Keratinocyte (primary cell): ENCODE measurements around the gene RPRD1B. TPM values are rescaled to one million over a fixed set of nuclear protein-coding genes. Genes with fewer than 3 reads are reported as not detected.

Experiments
- DNase-seq: peaks from one replicate; pipeline ENCODE4 v3.0.0-alpha.2; 2011; ENCODE audit warnings: low read depth, missing footprints, low spot score
- FAIRE-seq: peaks from 2 replicates; lab custom pipeline; 2011; peaks lifted over from hg19 to GRCh38; lab: Jason Lieb, UNC
- H2AFZ ChIP-seq: 2 replicates; pipeline ENCODE4 v1.6.0; 2012; ENCODE audit warnings: low read length, control low read depth, inconsistent platforms; ENCODE audit not compliant: control insufficient read depth
- H3K27ac ChIP-seq: 2 replicates; pipeline ENCODE4 v1.5.1; 2011; ENCODE audit warnings: low read length; ENCODE audit not compliant: control insufficient read depth, insufficient read depth
- H3K27me3 ChIP-seq: 3 replicates; pipeline ENCODE4 v1.6.0; 2011; ENCODE audit warnings: low read length; ENCODE audit not compliant: control insufficient read depth, insufficient read depth; ENCODE audit errors: extremely low read depth
- H3K36me3 ChIP-seq, 2 experiments: 2 replicates in 1 of 2; 3 replicates in 1 of 2; pipeline ENCODE4 v1.5.1; 2011; ENCODE audit warnings: low read length in 2 of 2, mild to moderate bottlenecking in 1 of 2; ENCODE audit not compliant: control insufficient read depth in 2 of 2, insufficient read depth in 2 of 2; ENCODE audit errors: extremely low read depth in 1 of 2
- H3K4me1 ChIP-seq: 3 replicates; pipeline ENCODE4 v1.5.1; 2011; ENCODE audit warnings: low read length; ENCODE audit not compliant: control insufficient read depth, insufficient read depth; ENCODE audit errors: extremely low read depth
- H3K4me2 ChIP-seq: 3 replicates; pipeline ENCODE4 v1.6.0; 2011; ENCODE audit warnings: low read depth, low read length; ENCODE audit not compliant: control insufficient read depth, insufficient read depth; ENCODE audit errors: extremely low read depth
- H3K4me3 ChIP-seq, 3 experiments: fragments of 200-600 bp in 1 of 3; sonication (generic) in 1 of 3; 2 replicates in 2 of 3; 3 replicates in 1 of 3; pipeline ENCODE4 v1.5.1; 2011 to 2016; ENCODE audit warnings: low read length in 3 of 3, mild to moderate bottlenecking in 3 of 3, control low read depth in 2 of 3, inconsistent platforms in 1 of 3, low read depth in 1 of 3, mixed read lengths in 1 of 3, mixed run types in 1 of 3, moderate library complexity in 1 of 3; ENCODE audit not compliant: control insufficient read depth in 2 of 3, insufficient read depth in 2 of 3; ENCODE audit errors: extremely low read depth in 1 of 3
- H3K79me2 ChIP-seq: 2 replicates; pipeline ENCODE4 v1.6.0; 2012; ENCODE audit warnings: low read length; ENCODE audit not compliant: control insufficient read depth, insufficient read depth
- H3K9ac ChIP-seq: 3 replicates; pipeline ENCODE4 v1.6.0; 2011; ENCODE audit warnings: low read length; ENCODE audit not compliant: control insufficient read depth, insufficient read depth; ENCODE audit errors: extremely low read depth
- H3K9me1 ChIP-seq: 3 replicates; pipeline ENCODE4 v1.6.0; 2011; ENCODE audit warnings: low read length; ENCODE audit not compliant: control insufficient read depth, insufficient read depth; ENCODE audit errors: extremely low read depth
- H3K9me3 ChIP-seq: 2 replicates; pipeline ENCODE4 v1.5.1; 2012; ENCODE audit warnings: low read depth, low read length; ENCODE audit not compliant: control insufficient read depth
- H4K20me1 ChIP-seq: 3 replicates; pipeline ENCODE4 v1.6.0; 2011; ENCODE audit warnings: low read length; ENCODE audit not compliant: control insufficient read depth, insufficient read depth; ENCODE audit errors: extremely low read depth
- CTCF ChIP-seq, 3 experiments: IDR thresholded peaks in 1 of 3; conservative IDR thresholded peaks in 1 of 3; optimal IDR thresholded peaks in 1 of 3; 2 replicates in 2 of 3; 3 replicates in 1 of 3; pipeline versions ENCODE3 to v1.5.1; 2011; ENCODE audit warnings: low read length in 3 of 3, mild to moderate bottlenecking in 3 of 3, moderate library complexity in 2 of 3, control low read depth in 1 of 3, inconsistent platforms in 1 of 3; ENCODE audit not compliant: insufficient read depth in 2 of 3; ENCODE audit errors: extremely low read depth in 1 of 3
- EZH2 ChIP-seq: IDR thresholded peaks from one replicate; pipeline ENCODE4 v1.6.1; 2012; ENCODE audit warnings: inconsistent platforms, mild to moderate bottlenecking, low read length, moderate library complexity
- dilution Hi-C: fragments of 300-500 bp; cut with MboI; formaldehyde crosslinking; loops from one replicate; pipeline ENCODE4 v1.7.0; 2020; ENCODE audit warnings: low sequenced_read_pairs; ENCODE audit not compliant: extremely low pct_ligation_motif_present
- polyA plus RNA-seq, 5 experiments: library from polyadenylated mRNA; depleted of rRNA in 3 of 5; stranded (reverse) in 3 of 5; stranded (forward) in 1 of 5; unstranded in 1 of 5; fragments of >200 nt; gene quantifications; 1 replicate in 1 of 5; 2 replicates in 3 of 5; 3 replicates in 1 of 5; pipeline versions ENCODE4 v1.2.1 to v1.2.3, GENCODE V29; 2011 to 2012; ENCODE audit warnings: missing spikeins in 2 of 5, low read depth in 1 of 5, low replicate concordance in 1 of 5

RPRD1B gene
- polyA plus RNA-seq, 1 donor (not counting 4 experiments of a cell fraction or from before 2014, with no cell fraction given) = 19.9 TPM

GRCh38 chr20:38072898-38073297 is 39.4 kb downstream of the RPRD1B start:
- Histone ChIP-seq H3K9me1 (no peaks in the 10 kb centered on the region), H3K27ac (no peak overlapping the region), H3K4me3 (no peak overlapping the region), H2AFZ (no peak overlapping the region), H3K9ac (no peak overlapping the region), H3K27me3 (no peaks in the 10 kb centered on the region), H3K9me3 (no peaks in the 10 kb centered on the region), H3K4me2 (no peak overlapping the region), H3K4me1 (no peaks in the 10 kb centered on the region), H4K20me1 (peaks cover 5% of the 10 kb centered on the region), H3K36me3 (peaks cover 12 to 24% of the 10 kb centered on the region in 2 experiments), H3K79me2 (no peaks in the 10 kb centered on the region)
- dilution Hi-C loops = no loop called here
- no peak for TF ChIP-seq CTCF (optimal IDR thresholded peaks at IDR 0.05 in 1 of 3, IDR thresholded peaks at IDR 0.05 in 1 of 3, conservative IDR thresholded peaks at IDR 0.05 in 1 of 3; ENCODE audit: extremely low read depth in 1 of 3, insufficient read depth in 2 of 3, low read length in 3 of 3)
- no peak for TF ChIP-seq EZH2
- DNase-seq (no peak), FAIRE-seq (no peak)

GRCh38 chr20:38073307-38074071 is 39.9 kb downstream of the RPRD1B start:
- Histone ChIP-seq H3K4me2 (no peak overlapping the region), H3K36me3 (peaks cover 12 to 20% of the 10 kb centered on the region in 2 experiments), H2AFZ (no peak overlapping the region), H3K79me2 (peaks cover 1% of the 10 kb centered on the region), H3K27me3 (no peaks in the 10 kb centered on the region), H3K9me1 (no peaks in the 10 kb centered on the region), H3K9me3 (no peaks in the 10 kb centered on the region), H3K9ac (no peak overlapping the region), H4K20me1 (peaks cover 5% of the 10 kb centered on the region), H3K27ac (no peak overlapping the region), H3K4me3 (no peak overlapping the region), H3K4me1 (no peaks in the 10 kb centered on the region)
- DNase-seq = no peak
- TF ChIP-seq EZH2 = no peak
- TF ChIP-seq CTCF (optimal IDR thresholded peaks at IDR 0.05 in 1 of 3, IDR thresholded peaks at IDR 0.05 in 1 of 3, conservative IDR thresholded peaks at IDR 0.05 in 1 of 3; ENCODE audit: extremely low read depth in 1 of 3, insufficient read depth in 2 of 3, low read length in 3 of 3) = peak; percentile 54 to 70 (median 70)
- peak; percentile 58 for FAIRE-seq
- dilution Hi-C loops = no loop called here
